ENCODE measurements around the gene KIAA1549. TPM values are rescaled to one million over a fixed set of nuclear protein-coding genes. Genes with fewer than 3 reads are reported as not detected.

The KIAA1549 gene
- total RNA-seq, 2 donors from 2014 or later = 3.7 to 8.8 TPM

DNA sequence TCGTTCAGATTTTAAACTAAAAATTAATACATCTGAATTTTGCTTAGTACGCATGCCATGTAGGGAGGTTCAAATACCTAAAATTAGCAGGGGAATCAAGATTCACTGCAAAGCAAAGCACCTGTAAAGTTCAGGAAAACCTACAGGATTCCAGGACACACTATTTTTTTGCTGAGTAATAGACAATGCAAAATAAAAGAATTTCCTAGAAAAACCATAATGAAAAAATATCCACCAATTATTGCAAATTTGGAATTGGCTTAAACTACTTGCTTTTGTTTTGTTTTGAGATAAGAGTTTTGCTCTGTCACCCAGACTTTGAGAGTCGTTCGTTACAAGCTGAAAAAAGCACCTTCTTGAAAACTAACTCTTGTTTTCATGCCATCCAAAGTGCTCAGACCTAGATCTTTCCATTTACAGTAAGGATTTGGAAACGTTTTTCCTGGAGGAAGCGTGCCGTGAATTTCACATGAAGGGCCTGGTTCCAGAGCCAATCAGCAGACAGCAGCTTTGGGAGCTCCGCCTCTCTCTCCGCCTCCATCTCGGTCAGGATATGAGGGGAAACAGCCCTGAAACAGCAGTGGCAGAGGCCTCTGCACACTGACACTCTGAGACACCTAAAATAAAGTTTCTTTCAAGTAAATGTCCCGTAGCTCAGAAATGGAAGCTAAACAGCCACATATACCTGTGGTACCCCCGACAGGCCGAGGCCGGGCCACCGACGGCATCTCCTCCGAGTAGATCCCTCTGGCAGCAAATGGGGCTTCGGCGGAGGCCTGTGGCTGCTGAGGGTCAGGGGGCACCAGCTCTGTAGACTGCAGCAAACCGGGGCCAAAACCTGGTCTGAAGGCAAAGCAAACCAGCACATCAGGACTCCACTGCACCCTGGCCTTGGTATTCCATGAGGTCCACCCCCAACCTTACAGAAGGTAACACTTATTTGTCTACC, 137.3 kb downstream of the KIAA1549 start:
- no peak overlapping the region for H3K27ac ChIP-seq
- intact Hi-C loops (cut with DNase I) = no loop called here

DNA sequence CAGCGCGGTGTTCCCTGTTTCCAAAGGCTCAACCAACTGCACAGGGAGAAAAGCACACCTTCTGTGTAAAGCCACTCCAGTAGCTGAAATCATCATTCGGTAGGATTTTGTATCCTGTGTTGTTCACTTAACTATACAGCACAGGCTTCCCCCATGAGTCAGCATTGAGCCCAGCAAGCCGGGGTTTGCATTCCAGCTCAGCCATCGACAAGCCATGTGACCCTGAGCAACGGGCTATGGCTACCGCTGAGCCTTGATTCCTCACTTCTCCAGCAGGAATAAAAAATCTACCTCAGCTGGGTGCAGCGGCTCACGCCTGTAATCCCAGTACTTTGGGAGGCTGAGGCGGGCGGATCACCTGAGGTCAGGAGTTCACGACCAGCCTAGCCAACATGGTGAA, 139.1 kb downstream of the KIAA1549 start:
- H3K9me3 ChIP-seq = no peaks in the 10 kb centered on the region
- H3K4me1 ChIP-seq (replicated peaks) = no peaks in the 10 kb centered on the region
- no peaks in the 10 kb centered on the region for H3K27me3 ChIP-seq (replicated peaks; ENCODE audit: insufficient read depth)
- no peak for DNase-seq (ENCODE audit: low spot score)
- WGBS = 94% methylated on average over 12 of the region's 12 CpGs
- H3K4me3 ChIP-seq = no peak overlapping the region
- no peak overlapping the region for H3K27ac ChIP-seq
- no peaks in the 10 kb centered on the region for H3K36me3 ChIP-seq
- TF ChIP-seq POLR2A (IDR thresholded peaks at IDR 0.05) (no peak), POLR2AphosphoS5 (IDR thresholded peaks at IDR 0.05) (no peak)
- TF ChIP-seq, protein P1, sequence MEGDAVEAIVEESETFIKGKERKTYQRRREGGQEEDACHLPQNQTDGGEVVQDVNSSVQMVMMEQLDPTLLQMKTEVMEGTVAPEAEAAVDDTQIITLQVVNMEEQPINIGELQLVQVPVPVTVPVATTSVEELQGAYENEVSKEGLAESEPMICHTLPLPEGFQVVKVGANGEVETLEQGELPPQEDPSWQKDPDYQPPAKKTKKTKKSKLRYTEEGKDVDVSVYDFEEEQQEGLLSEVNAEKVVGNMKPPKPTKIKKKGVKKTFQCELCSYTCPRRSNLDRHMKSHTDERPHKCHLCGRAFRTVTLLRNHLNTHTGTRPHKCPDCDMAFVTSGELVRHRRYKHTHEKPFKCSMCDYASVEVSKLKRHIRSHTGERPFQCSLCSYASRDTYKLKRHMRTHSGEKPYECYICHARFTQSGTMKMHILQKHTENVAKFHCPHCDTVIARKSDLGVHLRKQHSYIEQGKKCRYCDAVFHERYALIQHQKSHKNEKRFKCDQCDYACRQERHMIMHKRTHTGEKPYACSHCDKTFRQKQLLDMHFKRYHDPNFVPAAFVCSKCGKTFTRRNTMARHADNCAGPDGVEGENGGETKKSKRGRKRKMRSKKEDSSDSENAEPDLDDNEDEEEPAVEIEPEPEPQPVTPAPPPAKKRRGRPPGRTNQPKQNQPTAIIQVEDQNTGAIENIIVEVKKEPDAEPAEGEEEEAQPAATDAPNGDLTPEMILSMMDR (IDR thresholded peaks at IDR 0.05) = no peak
- intact Hi-C loops (cut with DNase I) = no loop called here

More for the DNA sequence above, 137.3 kb downstream of the KIAA1549 start:
- TF ChIP-seq POLR2A (IDR thresholded peaks at IDR 0.05) (no peak), POLR2AphosphoS5 (IDR thresholded peaks at IDR 0.05) (no peak)
- TF ChIP-seq, protein P1 (IDR thresholded peaks at IDR 0.05) = no peak
- Histone ChIP-seq H3K36me3 (no peaks in the 10 kb centered on the region), H3K4me1 (replicated peaks) (no peaks in the 10 kb centered on the region), H3K27me3 (replicated peaks; ENCODE audit: insufficient read depth) (no peaks in the 10 kb centered on the region), H3K4me3 (no peak overlapping the region), H3K9me3 (no peaks in the 10 kb centered on the region)
- 93% methylated on average over 20 of the region's 20 CpGs for WGBS
- no peak for DNase-seq (ENCODE audit: low spot score)

DNA sequence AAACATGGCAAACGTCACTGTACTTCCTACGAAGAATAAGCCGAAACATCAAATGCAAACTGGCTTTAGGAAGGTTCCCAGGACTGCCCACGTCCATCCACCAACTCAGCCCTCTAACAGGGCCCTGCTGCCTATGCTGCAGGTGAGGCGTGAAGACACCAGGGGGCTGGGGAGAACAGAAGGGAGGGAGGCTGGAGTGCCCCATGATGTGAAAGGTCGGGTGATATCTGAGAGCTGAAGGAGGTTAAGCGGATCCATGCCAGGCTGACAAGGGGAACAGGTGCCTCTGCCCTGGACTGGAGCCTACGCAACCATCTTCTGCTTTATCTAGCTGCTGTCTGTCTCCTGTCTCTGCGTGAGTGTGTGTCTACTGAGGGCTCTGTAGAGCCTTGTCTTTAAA, 143.0 kb downstream of the KIAA1549 start:
- no peak for TF ChIP-seq POLR2AphosphoS5 (IDR thresholded peaks at IDR 0.05)
- TF ChIP-seq, protein P1 (IDR thresholded peaks at IDR 0.05) = no peak
- no peak for TF ChIP-seq POLR2A (IDR thresholded peaks at IDR 0.05)
- Histone ChIP-seq H3K27me3 (replicated peaks; ENCODE audit: insufficient read depth) (no peaks in the 10 kb centered on the region), H3K27ac (no peak overlapping the region), H3K4me3 (no peak overlapping the region), H3K9me3 (no peaks in the 10 kb centered on the region), H3K36me3 (no peaks in the 10 kb centered on the region), H3K4me1 (replicated peaks) (no peaks in the 10 kb centered on the region)
- WGBS = 86% methylated on average over 9 of the region's 9 CpGs
- DNase-seq (ENCODE audit: low spot score) = no peak
- intact Hi-C loops (cut with DNase I) = no loop called here

DNA sequence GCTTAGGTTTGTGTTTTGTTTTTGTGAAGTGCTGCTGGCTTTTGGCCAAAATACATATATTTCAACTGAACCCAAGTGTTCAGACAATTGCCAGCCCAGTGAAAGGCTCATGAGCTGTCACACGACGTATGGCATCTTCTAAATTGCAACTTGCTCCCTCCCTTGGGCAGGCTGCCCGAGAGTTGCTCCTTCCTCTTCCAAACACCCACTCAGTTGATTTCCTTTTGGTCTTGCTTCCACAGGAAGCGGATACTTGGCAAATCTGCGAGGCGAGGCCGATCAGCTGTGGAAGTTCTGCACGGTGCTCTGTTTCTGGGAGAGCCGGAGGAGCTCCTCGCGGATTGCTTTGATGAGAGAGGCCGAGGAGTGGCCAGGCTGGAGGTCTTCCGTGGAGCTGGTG, 143.6 kb downstream of the KIAA1549 start:
- intact Hi-C loops (cut with DNase I) = no loop called here
- DNase-seq (ENCODE audit: low spot score) = no peak
- H3K27me3 ChIP-seq (replicated peaks; ENCODE audit: insufficient read depth) = no peaks in the 10 kb centered on the region
- no peaks in the 10 kb centered on the region for H3K9me3 ChIP-seq
- TF ChIP-seq POLR2A (IDR thresholded peaks at IDR 0.05) = no peak
- TF ChIP-seq POLR2AphosphoS5 (IDR thresholded peaks at IDR 0.05) = no peak
- TF ChIP-seq, protein P1 (IDR thresholded peaks at IDR 0.05) = no peak
- no peak overlapping the region for H3K27ac ChIP-seq
- no peaks in the 10 kb centered on the region for H3K36me3 ChIP-seq
- 49% methylated on average over 13 of the region's 13 CpGs for WGBS
- no peaks in the 10 kb centered on the region for H3K4me1 ChIP-seq (replicated peaks)
- H3K4me3 ChIP-seq = no peak overlapping the region

DNA sequence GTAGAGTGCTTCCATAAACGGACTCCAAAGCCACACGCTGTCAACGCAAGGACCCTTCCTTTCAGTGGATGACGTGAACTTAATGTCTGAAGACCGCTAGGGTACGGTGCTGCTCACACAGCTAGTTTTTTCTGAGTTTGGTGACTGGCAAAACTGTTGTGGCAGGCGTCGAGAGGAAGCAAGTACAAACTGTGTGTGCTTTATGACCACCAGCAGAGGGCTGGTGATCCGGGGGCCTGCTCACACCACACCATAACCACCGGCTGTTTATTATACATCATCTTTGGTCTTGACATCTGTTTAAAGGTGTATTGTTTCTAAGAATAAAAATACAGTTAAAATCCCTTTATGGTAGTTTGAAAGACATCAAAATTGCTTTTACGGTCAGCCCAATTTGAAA, 146.1 kb downstream of the KIAA1549 start:
- WGBS = 90% methylated on average over 11 of the region's 11 CpGs
- no peaks in the 10 kb centered on the region for H3K27me3 ChIP-seq (replicated peaks; ENCODE audit: insufficient read depth)

More for the DNA sequence above, 146.1 kb downstream of the KIAA1549 start:
- Histone ChIP-seq H3K4me3 (no peak overlapping the region), H3K4me1 (replicated peaks) (no peaks in the 10 kb centered on the region), H3K27ac (no peak overlapping the region), H3K9me3 (no peaks in the 10 kb centered on the region), H3K36me3 (no peaks in the 10 kb centered on the region)
- TF ChIP-seq, protein P1 (IDR thresholded peaks at IDR 0.05) = no peak
- TF ChIP-seq POLR2A (IDR thresholded peaks at IDR 0.05) (no peak), POLR2AphosphoS5 (IDR thresholded peaks at IDR 0.05) (no peak)
- no peak for DNase-seq (ENCODE audit: low spot score)
- intact Hi-C loops (cut with DNase I) = no loop called here
